Fibroblast of mammary gland (primary cell): ENCODE measurements around the gene NUP188.

Source experiments
- DNase-seq: peaks from one replicate; pipeline ENCODE4 v3.0.0-alpha.2; 2010; ENCODE audit warnings: low read depth
- H3K4me3 ChIP-seq: 2 replicates; pipeline ENCODE4 v1.5.1; 2011; ENCODE audit warnings: low read depth, mild to moderate bottlenecking, low read length, moderate library complexity; ENCODE audit not compliant: control insufficient read depth
- CTCF ChIP-seq: conservative IDR thresholded peaks from 2 replicates; pipeline ENCODE4 v1.5.1; 2011; ENCODE audit warnings: low read depth, low read length, inconsistent platforms; ENCODE audit not compliant: control insufficient read depth, insufficient read depth

Gene NUP188

GRCh38 chr9:128983536-128983935, 36.0 kb downstream of the NUP188 start:
- DNase-seq = no peak
- TF ChIP-seq CTCF = no peak
- H3K4me3 ChIP-seq = no peak overlapping the region

GRCh38 chr9:128986671-128987070, 39.2 kb downstream of the NUP188 start:
- DNase-seq = no peak
- TF ChIP-seq CTCF = no peak
- no peak overlapping the region for H3K4me3 ChIP-seq

- TF ChIP-seq CTCF = no peak
- H3K4me3 ChIP-seq = no peak overlapping the region
- peak; percentile 81 for DNase-seq
Observed at GRCh38 chr9:128987805-128988204, 40.3 kb downstream of the NUP188 start.

- peak; percentile 16 for DNase-seq
- peak; percentile 26 for TF ChIP-seq CTCF
- no peak overlapping the region for H3K4me3 ChIP-seq
Observed at GRCh38 chr9:128992995-128993394, 45.5 kb downstream of the NUP188 start.

GRCh38 chr9:128995791-128996190, 48.3 kb downstream of the NUP188 start:
- no peak for DNase-seq
- no peak overlapping the region for H3K4me3 ChIP-seq
- no peak for TF ChIP-seq CTCF

GRCh38 chr9:128998462-128998861, 51.0 kb downstream of the NUP188 start:
- no peak for TF ChIP-seq CTCF
- H3K4me3 ChIP-seq = no peak overlapping the region
- no peak for DNase-seq

GRCh38 chr9:128999581-129000206, 52.2 kb downstream of the NUP188 start:
- no peak overlapping the region for H3K4me3 ChIP-seq
- no peak for DNase-seq
- TF ChIP-seq CTCF = no peak
